Cerebellar cortex (tissue), 1 donor: Measurements from ENCODE around the gene FXYD7.
"Not testable (repeated sequence)": the region's sequence is repeated elsewhere in the genome, so short reads cannot be mapped to it uniquely, and the experiment has no call there.

ENCODE experiments used
- DNase-seq: peaks from one replicate; pipeline ENCODE4 v3.0.0-alpha.2; 2015; ENCODE audit warnings: low spot score

The FXYD7 gene

GRCh38 chr19:35143231-35143715 lies at the start of gene FXYD7:
TSS of gene FXYD7 (plus strand) at chr19:35143255. CDS start at chr19:35143334, 79 bp downstream.
- peak; percentile 50 for DNase-seq

GRCh38 chr19:35093430-35093829 lies 49.6 kb upstream of the FXYD7 start:
- DNase-seq, result no peak

- no peak for DNase-seq
Measured at GRCh38 chr19:35093941-35094647, 49.0 kb upstream of the FXYD7 start.

GRCh38 chr19:35094656-35095055 lies 48.4 kb upstream of the FXYD7 start:
- no peak for DNase-seq

GRCh38 chr19:35095667-35096368 lies 47.2 kb upstream of the FXYD7 start:
- DNase-seq, result peak; percentile 96

- DNase-seq, result peak; percentile 52
Measured at GRCh38 chr19:35098413-35099049, 44.5 kb upstream of the FXYD7 start.

- no peak for DNase-seq
Measured at GRCh38 chr19:35099155-35099896, 43.7 kb upstream of the FXYD7 start.

- peak; percentile 40 for DNase-seq
Measured at GRCh38 chr19:35099897-35100275, 43.2 kb upstream of the FXYD7 start.

- DNase-seq, result no peak
Measured at GRCh38 chr19:35100588-35101533, 42.2 kb upstream of the FXYD7 start.

GRCh38 chr19:35101949-35102348 lies 41.1 kb upstream of the FXYD7 start:
- not testable (repeated sequence) for DNase-seq

GRCh38 chr19:35103614-35104013 lies 39.4 kb upstream of the FXYD7 start:
- DNase-seq, result not testable (repeated sequence)

GRCh38 chr19:35104361-35104760 lies 38.7 kb upstream of the FXYD7 start:
- DNase-seq, result no peak

GRCh38 chr19:35105047-35105410 lies 38.0 kb upstream of the FXYD7 start:
- no peak for DNase-seq

- no peak for DNase-seq
Measured at GRCh38 chr19:35105411-35106290, 37.4 kb upstream of the FXYD7 start.

GRCh38 chr19:35106291-35106583 lies 36.8 kb upstream of the FXYD7 start:
- no peak for DNase-seq

GRCh38 chr19:35106898-35107541 lies 36.0 kb upstream of the FXYD7 start:
- no peak for DNase-seq

- DNase-seq, result no peak
Measured at GRCh38 chr19:35107545-35107944, 35.5 kb upstream of the FXYD7 start.

GRCh38 chr19:35108730-35109129 lies 34.3 kb upstream of the FXYD7 start:
- DNase-seq, result no peak

GRCh38 chr19:35109395-35110112 lies 33.5 kb upstream of the FXYD7 start:
- DNase-seq, result no peak
